Neural progenitor cell (in vitro differentiated cells): ENCODE data around the gene TNC. TPM values are rescaled to one million over a fixed set of nuclear protein-coding genes. Genes with fewer than 3 reads are reported as not detected.

ENCODE experiments used
- DNase-seq: peaks from one replicate; pipeline ENCODE4 v3.0.0-alpha.2; 2016; ENCODE audit warnings: low spot score
- H2AFZ ChIP-seq: fragments of 200-600 bp; sonication (generic); replicated peaks from 2 replicates; pipeline ENCODE4 v1.6.1; 2016; ENCODE audit warnings: antibody characterized with exemption
- H3F3A ChIP-seq: fragments of 200-600 bp; sonication (generic); 2 replicates; pipeline ENCODE4 v1.6.1; 2016; ENCODE audit warnings: antibody characterized with exemption, low read depth
- H3K27ac ChIP-seq: fragments of 200-600 bp; sonication (generic); 2 replicates; pipeline ENCODE4 v1.5.1; 2016; ENCODE audit warnings: mild to moderate bottlenecking
- H3K27me3 ChIP-seq: fragments of 200-600 bp; sonication (generic); 2 replicates; pipeline ENCODE4 v1.6.1; 2016; ENCODE audit warnings: mild to moderate bottlenecking, moderate library complexity
- H3K36me3 ChIP-seq: fragments of 200-600 bp; sonication (generic); 2 replicates; pipeline ENCODE4 v1.5.1; 2016
- H3K4me1 ChIP-seq: fragments of 200-600 bp; sonication (generic); 2 replicates; pipeline ENCODE4 v1.6.1; 2016; ENCODE audit warnings: mixed run types
- H3K4me2 ChIP-seq: fragments of 200-600 bp; sonication (generic); 2 replicates; pipeline ENCODE4 v1.6.1; 2016
- H3K4me3 ChIP-seq: fragments of 200-600 bp; sonication (generic); 2 replicates; pipeline ENCODE4 v1.5.1; 2016
- H3K79me2 ChIP-seq: fragments of 200-600 bp; sonication (generic); 2 replicates; pipeline ENCODE4 v1.6.1; 2016; ENCODE audit warnings: low read depth
- H3K9ac ChIP-seq: fragments of 200-600 bp; sonication (generic); 2 replicates; pipeline ENCODE4 v1.6.1; 2016
- H3K9me3 ChIP-seq: fragments of 200-600 bp; sonication (generic); 2 replicates; pipeline ENCODE4 v1.5.1; 2016; ENCODE audit warnings: low read depth
- H4K20me1 ChIP-seq: fragments of 200-600 bp; sonication (generic); 2 replicates; pipeline ENCODE4 v1.6.1; 2016; ENCODE audit warnings: low read depth
- H3K27ac Mint-ChIP-seq: 3 replicates; pipeline ENCODE4 v1.8.0; 2021; ENCODE audit warnings: mixed read lengths
- H3K27me3 Mint-ChIP-seq: 2 replicates; pipeline ENCODE4 v1.8.0; 2022; ENCODE audit warnings: low read depth, mild to moderate bottlenecking, inconsistent platforms, moderate library complexity, mixed read lengths; ENCODE audit not compliant: insufficient read depth
- H3K36me3 Mint-ChIP-seq: 3 replicates; pipeline ENCODE4 v1.8.0; 2021; ENCODE audit warnings: mixed read lengths
- H3K4me1 Mint-ChIP-seq: 3 replicates; pipeline ENCODE4 v1.8.0; 2021; ENCODE audit warnings: mixed read lengths
- H3K4me3 Mint-ChIP-seq: 3 replicates; pipeline ENCODE4 v1.8.0; 2021; ENCODE audit warnings: mild to moderate bottlenecking, moderate library complexity, mixed read lengths
- H3K9me3 Mint-ChIP-seq: 3 replicates; pipeline ENCODE4 v1.8.0; 2020; ENCODE audit warnings: mixed read lengths
- CTCF ChIP-seq: fragments of 200-600 bp; sonication (generic); IDR thresholded peaks from 2 replicates; pipeline ENCODE4 v1.5.1; 2017; ENCODE audit warnings: antibody characterized with exemption, mild to moderate bottlenecking
- EZH2 ChIP-seq: fragments of 200-600 bp; sonication (generic); IDR thresholded peaks from 2 replicates; pipeline ENCODE4 v1.6.1; 2017; ENCODE audit warnings: antibody characterized with exemption, mild to moderate bottlenecking, moderate library complexity
- EZH2phosphoT487 ChIP-seq: fragments of 200-600 bp; sonication (generic); IDR thresholded peaks from 2 replicates; pipeline ENCODE4 v1.6.1; 2017; ENCODE audit warnings: antibody characterized with exemption
- total RNA-seq: library from RNA; depleted of rRNA; stranded (reverse); fragments of >200 nt; gene quantifications from 2 replicates; pipeline ENCODE4 v1.2.3, GENCODE V29; 2015; ENCODE audit warnings: low replicate concordance

Gene TNC
- total RNA-seq, 1 donor from 2014 or later, result 54.9 TPM

- H3K4me3 ChIP-seq, result no peak overlapping the region
- TF ChIP-seq EZH2, result no peak
- TF ChIP-seq CTCF, result no peak
- no peak for TF ChIP-seq EZH2phosphoT487
- H2AFZ ChIP-seq, result no peak overlapping the region
- H4K20me1 ChIP-seq, result no peaks in the 10 kb centered on the region
- H3K4me2 ChIP-seq, result no peak overlapping the region
- H3K4me1 Mint-ChIP-seq, result no peaks in the 10 kb centered on the region
- no peaks in the 10 kb centered on the region for H3K79me2 ChIP-seq
- H3K36me3 Mint-ChIP-seq, result no peaks in the 10 kb centered on the region
- no peak for DNase-seq
- no peaks in the 10 kb centered on the region for H3K36me3 ChIP-seq
- no peak overlapping the region for H3K9ac ChIP-seq
- H3K9me3 Mint-ChIP-seq, result no peaks in the 10 kb centered on the region
- no peaks in the 10 kb centered on the region for H3K9me3 ChIP-seq
- H3K4me3 Mint-ChIP-seq, result no peak overlapping the region
- peaks cover 4% of the 10 kb centered on the region for H3K27me3 Mint-ChIP-seq
- H3F3A ChIP-seq, result no peaks in the 10 kb centered on the region
- no peaks in the 10 kb centered on the region for H3K27me3 ChIP-seq
- no peak overlapping the region for H3K27ac Mint-ChIP-seq
- no peak overlapping the region for H3K27ac ChIP-seq
- H3K4me1 ChIP-seq, result no peaks in the 10 kb centered on the region
Observed at GRCh38 chr9:115138151-115138550, 20.2 kb upstream of the TNC start.

- Histone ChIP-seq H3K27me3 (no peaks in the 10 kb centered on the region), H3K4me3 (no peak overlapping the region), H3K36me3 (no peaks in the 10 kb centered on the region), H3K27ac (no peak overlapping the region), H4K20me1 (no peaks in the 10 kb centered on the region), H3F3A (no peaks in the 10 kb centered on the region), H3K4me2 (no peak overlapping the region), H3K4me1 (no peaks in the 10 kb centered on the region), H3K9ac (no peak overlapping the region), H3K79me2 (no peaks in the 10 kb centered on the region), H2AFZ (no peak overlapping the region), H3K9me3 (no peaks in the 10 kb centered on the region)
- no peaks in the 10 kb centered on the region for H3K9me3 Mint-ChIP-seq
- peaks cover 2% of the 10 kb centered on the region for H3K27me3 Mint-ChIP-seq
- H3K27ac Mint-ChIP-seq, result no peak overlapping the region
- H3K4me1 Mint-ChIP-seq, result no peaks in the 10 kb centered on the region
- no peaks in the 10 kb centered on the region for H3K36me3 Mint-ChIP-seq
- no peak for TF ChIP-seq EZH2phosphoT487
- no peak for TF ChIP-seq CTCF
- no peak for TF ChIP-seq EZH2
- no peak for DNase-seq
- no peak overlapping the region for H3K4me3 Mint-ChIP-seq
Observed at GRCh38 chr9:115137526-115137925, 19.6 kb upstream of the TNC start.

GRCh38 chr9:115135821-115136778 lies 18.1 kb upstream of the TNC start:
- no peak overlapping the region for H3K4me2 ChIP-seq
- peaks cover 2% of the 10 kb centered on the region for H3K27me3 Mint-ChIP-seq

More at GRCh38 chr9:115135821-115136778, 18.1 kb upstream of the TNC start:
- DNase-seq, result no peak
- TF ChIP-seq EZH2, result no peak
- no peak for TF ChIP-seq CTCF
- Histone ChIP-seq H3K9ac (no peak overlapping the region), H4K20me1 (no peaks in the 10 kb centered on the region), H3F3A (no peaks in the 10 kb centered on the region), H3K4me1 (no peaks in the 10 kb centered on the region), H2AFZ (no peak overlapping the region), H3K9me3 (no peaks in the 10 kb centered on the region), H3K36me3 (no peaks in the 10 kb centered on the region), H3K27me3 (no peaks in the 10 kb centered on the region), H3K27ac (no peak overlapping the region), H3K79me2 (no peaks in the 10 kb centered on the region), H3K4me3 (no peak overlapping the region)
- H3K4me1 Mint-ChIP-seq, result no peaks in the 10 kb centered on the region
- H3K27ac Mint-ChIP-seq, result no peak overlapping the region
- no peak overlapping the region for H3K4me3 Mint-ChIP-seq
- no peaks in the 10 kb centered on the region for H3K9me3 Mint-ChIP-seq
- H3K36me3 Mint-ChIP-seq, result no peaks in the 10 kb centered on the region
